ENCODE data around the gene ARHGEF4.

Gene ARHGEF4

GRCh38 chr2:130819226-130819607 lies 17.5 kb upstream of the ARHGEF4 start:
- no peak for DNase-seq

GRCh38 chr2:130819608-130820278 lies 17.0 kb upstream of the ARHGEF4 start:
- no peak for DNase-seq

- no peak for DNase-seq
Measured at GRCh38 chr2:130820279-130820861, 16.3 kb upstream of the ARHGEF4 start.

GRCh38 chr2:130821867-130822266 lies 14.8 kb upstream of the ARHGEF4 start:
- no peak for DNase-seq

- no peak for DNase-seq
Measured at GRCh38 chr2:130822766-130823165, 13.9 kb upstream of the ARHGEF4 start.

GRCh38 chr2:130823171-130823885 lies 13.4 kb upstream of the ARHGEF4 start:
- no peak for DNase-seq

- no peak for DNase-seq
Measured at GRCh38 chr2:130823886-130824491, 12.7 kb upstream of the ARHGEF4 start.

GRCh38 chr2:130824492-130825061 lies 12.1 kb upstream of the ARHGEF4 start:
- peak; percentile 38 for DNase-seq

GRCh38 chr2:130825231-130825965 lies 11.3 kb upstream of the ARHGEF4 start:
- DNase-seq = no peak

GRCh38 chr2:130825966-130826253 lies 10.8 kb upstream of the ARHGEF4 start:
- no peak for DNase-seq

GRCh38 chr2:130826419-130826818 lies 10.3 kb upstream of the ARHGEF4 start:
- DNase-seq = no peak

GRCh38 chr2:130826821-130827501 lies 9.8 kb upstream of the ARHGEF4 start:
- DNase-seq = no peak

GRCh38 chr2:130827502-130828251 lies 9.0 kb upstream of the ARHGEF4 start:
- no peak for DNase-seq

GRCh38 chr2:130828461-130828860 lies 8.3 kb upstream of the ARHGEF4 start:
- DNase-seq = no peak

- DNase-seq = peak; percentile 21
Measured at GRCh38 chr2:130829015-130829414, 7.7 kb upstream of the ARHGEF4 start.

- no peak for DNase-seq
Measured at GRCh38 chr2:130830538-130830937, 6.2 kb upstream of the ARHGEF4 start.

- no peak for DNase-seq
Measured at GRCh38 chr2:130831356-130831755, 5.4 kb upstream of the ARHGEF4 start.

- DNase-seq = no peak
Measured at GRCh38 chr2:130832296-130832940, 4.3 kb upstream of the ARHGEF4 start.

- DNase-seq = no peak
Measured at GRCh38 chr2:130834091-130834930, 2.4 kb upstream of the ARHGEF4 start.

Measured in RPMI8226 (cell line).